HFFc6 (cell line): Measurements from ENCODE around the gene FBRSL1. TPM values are rescaled to one million over a fixed set of nuclear protein-coding genes. Genes with fewer than 3 reads are reported as not detected.

Experiments
- DNase-seq: peaks from one replicate; pipeline ENCODE4 v3.0.0-alpha.2; 2018
- H3K27ac Mint-ChIP-seq: 2 replicates; pipeline ENCODE4 v1.8.0; 2020; ENCODE audit warnings: mild to moderate bottlenecking, mixed read lengths
- H3K27me3 Mint-ChIP-seq: 2 replicates; pipeline ENCODE4 v1.8.0; 2021; ENCODE audit warnings: mild to moderate bottlenecking, moderate library complexity, mixed read lengths; ENCODE audit not compliant: insufficient read depth
- H3K36me3 Mint-ChIP-seq: 2 replicates; pipeline ENCODE4 v1.8.0; 2021; ENCODE audit warnings: low read depth, mixed read lengths
- H3K4me1 Mint-ChIP-seq: 2 replicates; pipeline ENCODE4 v1.8.0; 2020; ENCODE audit warnings: low read depth, mixed read lengths
- H3K4me3 Mint-ChIP-seq: 2 replicates; pipeline ENCODE4 v1.8.0; 2020; ENCODE audit warnings: mild to moderate bottlenecking, moderate library complexity, mixed read lengths
- H3K9me3 Mint-ChIP-seq: 2 replicates; pipeline ENCODE4 v1.8.0; 2020; ENCODE audit warnings: mild to moderate bottlenecking, mixed read lengths
- total RNA-seq, 6 experiments: library from RNA; stranded (reverse); fragmentation: NEBNext Ultra II Directional; extraction: Animal tissue kit (Norgen Biotek cat#: 25700); gene quantifications; 2 replicates in 1 of 6; 3 replicates in 5 of 6; pipeline ENCODE4 v1.2.3, GENCODE V29; 2021
- TF ChIP-seq, protein P1 (sequence below): fragments of 200-600 bp; sonication (generic); IDR thresholded peaks from 2 replicates; pipeline ENCODE4 v1.5.0; 2021; ENCODE audit warnings: antibody characterized with exemption, mild to moderate bottlenecking

Gene FBRSL1
- total RNA-seq, 6 experiments from 2014 or later = 25.1 to 34.0 (median 30.1) TPM

DNA sequence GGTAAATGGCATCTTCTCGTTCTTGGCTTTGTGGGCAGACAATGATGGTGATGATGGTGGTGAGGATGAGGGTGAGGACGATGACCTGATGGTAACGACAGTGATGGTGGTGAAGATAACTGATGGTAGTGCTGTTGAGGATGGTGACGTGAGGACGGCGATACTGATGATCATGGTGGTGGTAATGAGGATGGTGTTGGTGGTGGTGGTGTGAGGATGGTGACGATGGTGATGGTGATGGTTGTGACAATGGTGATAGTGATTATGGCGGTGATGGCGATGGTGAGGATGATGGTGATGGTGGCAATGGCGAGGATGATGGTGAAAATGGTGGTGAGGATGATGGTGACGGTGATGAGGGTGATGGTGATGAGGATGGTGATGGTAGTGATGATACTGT is 54.5 kb downstream of the FBRSL1 start:
- H3K4me3 Mint-ChIP-seq = no peak overlapping the region
- H3K27ac Mint-ChIP-seq = no peak overlapping the region

DNA sequence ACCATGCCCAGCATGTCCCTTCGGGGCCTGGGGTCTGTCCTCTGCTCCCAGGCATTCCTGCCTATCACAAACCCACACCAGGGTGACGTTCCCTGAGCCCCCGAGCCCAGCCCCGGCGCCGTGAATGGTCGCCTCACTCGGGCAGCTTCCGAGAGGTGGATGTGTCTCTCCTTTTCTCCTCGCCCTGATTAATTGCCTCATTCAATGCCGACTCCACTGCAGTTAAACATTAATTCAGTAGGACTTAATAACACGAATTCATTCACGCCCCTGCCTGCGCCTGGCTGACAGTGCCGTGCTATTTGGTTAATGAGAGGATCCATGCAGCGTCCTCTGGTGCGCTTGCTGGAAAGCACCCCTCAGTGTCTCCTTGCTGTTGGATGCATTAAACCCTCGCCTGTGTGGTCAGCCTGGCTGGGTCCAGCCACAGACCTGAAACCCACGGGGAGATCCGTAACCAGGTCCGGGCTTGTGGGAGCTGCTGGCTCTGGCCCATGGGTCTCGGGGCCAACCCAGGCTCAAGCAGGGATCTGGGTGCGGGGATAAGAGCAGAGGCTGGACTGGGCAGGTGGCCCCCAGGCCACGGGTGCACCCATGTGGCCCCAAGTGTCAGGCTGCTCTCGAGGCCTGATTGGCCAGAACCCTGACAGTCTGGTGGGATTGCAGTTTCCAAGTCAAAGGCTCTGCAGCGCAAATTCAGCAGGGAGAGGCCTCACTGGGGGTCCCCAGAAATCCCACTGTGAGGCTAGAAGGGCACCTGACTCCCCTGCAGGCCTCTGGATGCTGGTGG is 55.4 kb downstream of the FBRSL1 start:
- H3K27ac Mint-ChIP-seq = no peak overlapping the region
- peaks cover 2% of the 10 kb centered on the region for H3K27me3 Mint-ChIP-seq
- TF ChIP-seq, protein P1, sequence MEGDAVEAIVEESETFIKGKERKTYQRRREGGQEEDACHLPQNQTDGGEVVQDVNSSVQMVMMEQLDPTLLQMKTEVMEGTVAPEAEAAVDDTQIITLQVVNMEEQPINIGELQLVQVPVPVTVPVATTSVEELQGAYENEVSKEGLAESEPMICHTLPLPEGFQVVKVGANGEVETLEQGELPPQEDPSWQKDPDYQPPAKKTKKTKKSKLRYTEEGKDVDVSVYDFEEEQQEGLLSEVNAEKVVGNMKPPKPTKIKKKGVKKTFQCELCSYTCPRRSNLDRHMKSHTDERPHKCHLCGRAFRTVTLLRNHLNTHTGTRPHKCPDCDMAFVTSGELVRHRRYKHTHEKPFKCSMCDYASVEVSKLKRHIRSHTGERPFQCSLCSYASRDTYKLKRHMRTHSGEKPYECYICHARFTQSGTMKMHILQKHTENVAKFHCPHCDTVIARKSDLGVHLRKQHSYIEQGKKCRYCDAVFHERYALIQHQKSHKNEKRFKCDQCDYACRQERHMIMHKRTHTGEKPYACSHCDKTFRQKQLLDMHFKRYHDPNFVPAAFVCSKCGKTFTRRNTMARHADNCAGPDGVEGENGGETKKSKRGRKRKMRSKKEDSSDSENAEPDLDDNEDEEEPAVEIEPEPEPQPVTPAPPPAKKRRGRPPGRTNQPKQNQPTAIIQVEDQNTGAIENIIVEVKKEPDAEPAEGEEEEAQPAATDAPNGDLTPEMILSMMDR = no peak
- H3K9me3 Mint-ChIP-seq = no peaks in the 10 kb centered on the region
- DNase-seq = no peak
- H3K36me3 Mint-ChIP-seq = no peaks in the 10 kb centered on the region
- no peak overlapping the region for H3K4me3 Mint-ChIP-seq
- no peaks in the 10 kb centered on the region for H3K4me1 Mint-ChIP-seq

More for the DNA sequence above, 54.5 kb downstream of the FBRSL1 start:
- Mint-ChIP-seq H3K27me3 (peaks cover 2% of the 10 kb centered on the region), H3K4me1 (no peaks in the 10 kb centered on the region), H3K36me3 (no peaks in the 10 kb centered on the region), H3K9me3 (no peaks in the 10 kb centered on the region)
- no peak for DNase-seq
- TF ChIP-seq, protein P1 = no peak

- Mint-ChIP-seq H3K36me3 (no peaks in the 10 kb centered on the region), H3K27ac (no peak overlapping the region), H3K9me3 (no peaks in the 10 kb centered on the region), H3K27me3 (peaks cover 2% of the 10 kb centered on the region), H3K4me3 (no peak overlapping the region), H3K4me1 (no peaks in the 10 kb centered on the region)
- DNase-seq = no peak
- TF ChIP-seq, protein P1 = no peak
These were observed 56.0 kb downstream of the FBRSL1 start for GRCh38 chr12:132545955-132546354.

GRCh38 chr12:132546647-132547046 is 56.7 kb downstream of the FBRSL1 start:
- H3K4me3 Mint-ChIP-seq = no peak overlapping the region
- H3K36me3 Mint-ChIP-seq = no peaks in the 10 kb centered on the region
- no peak for DNase-seq
- H3K27me3 Mint-ChIP-seq = peaks cover 2% of the 10 kb centered on the region
- TF ChIP-seq, protein P1 = no peak
- no peaks in the 10 kb centered on the region for H3K4me1 Mint-ChIP-seq
- H3K9me3 Mint-ChIP-seq = no peaks in the 10 kb centered on the region
- H3K27ac Mint-ChIP-seq = no peak overlapping the region

DNA sequence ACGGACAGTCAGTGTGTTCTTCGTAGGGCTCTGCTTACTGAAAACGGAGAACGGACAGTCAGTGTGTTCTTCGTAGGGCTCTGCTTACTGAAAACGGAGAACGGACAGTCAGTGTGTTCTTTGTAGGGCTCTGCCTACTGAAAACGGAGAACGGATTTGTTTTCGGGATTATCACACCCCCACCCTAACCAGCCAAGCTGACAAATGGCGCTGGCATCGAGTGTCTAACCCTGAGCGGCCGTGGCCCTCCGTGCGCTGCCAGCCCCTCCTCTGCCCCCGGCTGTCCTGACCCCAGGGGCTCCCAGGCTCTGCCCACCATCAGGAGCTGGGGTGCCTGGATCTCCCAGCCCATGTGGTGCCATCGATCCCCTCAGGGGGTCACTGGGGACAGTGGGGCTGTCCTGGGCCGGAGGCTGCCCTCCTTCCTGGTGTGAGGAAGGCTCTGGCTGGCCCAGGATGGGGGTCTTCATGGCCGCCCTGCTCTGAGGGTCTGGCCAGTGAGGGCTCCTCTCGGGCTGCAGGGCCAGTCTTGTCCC is 57.3 kb downstream of the FBRSL1 start:
- no peaks in the 10 kb centered on the region for H3K4me1 Mint-ChIP-seq
- no peaks in the 10 kb centered on the region for H3K9me3 Mint-ChIP-seq
- TF ChIP-seq, protein P1 = no peak
- H3K27me3 Mint-ChIP-seq = peaks cover 2% of the 10 kb centered on the region
- no peak overlapping the region for H3K27ac Mint-ChIP-seq
- no peak for DNase-seq
- H3K36me3 Mint-ChIP-seq = no peaks in the 10 kb centered on the region
- H3K4me3 Mint-ChIP-seq = no peak overlapping the region
